NCI-H2196 treated with DMSO at 0.1 percent for 48 hours (cell line): Measurements from ENCODE around the gene SUV39H2.
"Not testable (repeated sequence)": the region's sequence is repeated elsewhere in the genome, so short reads cannot be mapped to it uniquely, and the experiment has no call there.

Experiments used
- DNase-seq: peaks from one replicate; lab custom pipeline; 2025; ENCODE audit not compliant: unreplicated experiment; lab: John Stamatoyannopoulos, UW

SUV39H2 gene

DNA sequence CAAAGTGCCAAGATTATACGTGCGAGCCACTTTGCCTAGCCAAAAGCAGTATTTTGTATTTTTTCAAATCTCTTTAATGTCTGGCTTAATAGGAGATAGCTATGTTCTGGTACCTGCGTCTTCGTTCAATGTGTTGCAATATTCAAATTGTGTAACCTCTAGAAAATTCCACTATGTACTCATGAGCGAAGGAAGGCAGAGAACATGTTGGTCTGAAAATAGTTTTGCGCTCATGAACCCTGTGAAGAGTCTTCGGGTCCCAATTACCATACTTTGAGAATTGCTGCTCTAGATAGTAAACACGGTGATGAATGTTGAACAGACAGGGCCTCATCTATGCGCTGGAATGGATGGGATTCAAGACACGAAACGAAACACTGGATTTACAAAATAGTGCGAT is 2.7 kb upstream of the SUV39H2 start:
- no peak for DNase-seq

DNA sequence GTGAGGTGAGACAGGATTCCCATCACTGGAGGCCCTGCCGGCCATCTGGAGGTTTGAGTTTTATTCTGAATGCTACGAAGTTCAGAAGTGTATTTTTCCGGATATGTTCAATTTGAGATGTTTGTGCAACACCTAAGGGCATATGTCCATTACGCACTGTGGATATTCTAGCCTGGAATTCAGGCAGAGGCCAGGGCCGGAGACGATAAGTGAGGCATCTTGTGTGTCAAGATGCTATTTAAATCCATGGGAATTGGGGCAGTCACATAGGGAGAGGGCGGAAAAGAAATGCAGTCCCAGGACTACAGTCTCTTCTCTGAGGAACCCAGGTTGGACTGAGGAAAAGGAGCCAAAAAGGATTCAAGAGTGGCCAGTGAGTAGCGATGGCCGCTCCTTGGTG is 1.9 kb upstream of the SUV39H2 start:
- DNase-seq, result no peak

DNA sequence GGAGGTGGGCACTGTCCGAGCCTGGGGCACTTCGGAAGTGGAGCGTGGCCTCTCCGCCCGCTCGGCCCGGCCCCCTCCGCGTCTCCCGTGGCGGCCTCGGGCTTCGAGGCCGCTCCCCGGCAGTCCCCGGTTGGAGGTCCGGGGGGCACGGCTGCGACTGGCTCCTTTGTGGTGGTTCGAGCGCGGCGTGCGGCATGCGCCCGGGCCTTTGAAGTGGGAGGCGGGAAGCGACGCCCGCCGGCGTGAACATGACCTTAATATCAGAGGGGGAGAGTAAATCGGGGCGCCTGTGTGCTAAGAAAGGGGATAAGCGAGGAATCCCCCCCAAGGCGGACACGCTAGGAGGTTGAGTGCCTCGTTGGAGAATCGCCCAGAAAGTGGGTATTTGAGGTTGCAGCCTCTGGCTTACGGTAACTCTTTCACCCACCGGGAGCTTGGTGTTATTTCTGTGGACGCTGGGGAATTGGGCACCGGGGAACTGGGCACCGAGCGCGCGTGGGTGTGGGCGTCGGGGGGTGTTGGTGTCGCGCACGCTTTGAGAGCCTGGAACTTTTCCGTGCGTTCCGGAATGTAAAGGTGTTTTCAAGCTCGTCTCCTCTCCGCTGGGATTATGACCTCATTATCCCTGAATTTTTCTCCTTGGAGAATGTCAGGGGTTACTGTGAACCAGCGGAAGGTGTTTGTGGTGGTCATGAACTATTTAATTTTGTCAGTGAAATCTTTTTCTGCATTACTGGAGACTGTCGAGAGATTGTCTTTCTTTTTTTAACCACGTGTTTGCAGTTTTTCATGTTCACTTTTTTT is 660 bp downstream of the SUV39H2 start:
- no peak for DNase-seq

DNA sequence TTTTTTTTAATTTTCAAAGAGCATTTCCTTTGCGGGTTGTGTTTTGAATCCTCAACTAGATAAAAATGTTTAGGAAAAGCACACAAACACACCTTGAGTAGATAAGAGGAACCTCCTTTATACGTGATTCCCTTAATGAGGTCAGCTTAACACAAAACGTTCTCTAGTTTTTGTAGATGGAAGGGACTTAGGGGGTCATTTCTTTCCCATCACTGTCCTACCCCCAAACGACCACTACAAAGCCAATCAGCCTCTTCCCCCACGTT is 1.2 kb downstream of the SUV39H2 start:
- DNase-seq, result no peak

DNA sequence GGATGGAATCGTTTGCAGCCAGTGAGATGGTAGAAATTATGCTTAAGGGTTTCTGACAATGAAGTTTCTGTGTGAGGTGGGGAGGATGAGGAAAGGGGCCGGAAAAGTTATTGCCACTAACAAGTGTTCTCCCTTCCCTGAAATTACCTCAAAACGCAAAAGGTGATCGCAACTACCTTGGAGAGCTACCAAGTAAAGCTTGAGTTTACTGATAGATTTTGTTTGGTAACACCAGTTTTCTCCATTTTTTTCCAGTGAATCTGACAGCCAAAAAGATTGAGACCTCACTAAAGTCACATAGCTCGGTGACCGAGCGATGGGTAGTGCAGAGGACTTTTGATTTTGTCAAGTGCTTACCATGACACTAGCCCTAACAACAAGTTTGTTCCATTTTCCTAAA is 1.6 kb downstream of the SUV39H2 start:
- DNase-seq, result no peak

DNA sequence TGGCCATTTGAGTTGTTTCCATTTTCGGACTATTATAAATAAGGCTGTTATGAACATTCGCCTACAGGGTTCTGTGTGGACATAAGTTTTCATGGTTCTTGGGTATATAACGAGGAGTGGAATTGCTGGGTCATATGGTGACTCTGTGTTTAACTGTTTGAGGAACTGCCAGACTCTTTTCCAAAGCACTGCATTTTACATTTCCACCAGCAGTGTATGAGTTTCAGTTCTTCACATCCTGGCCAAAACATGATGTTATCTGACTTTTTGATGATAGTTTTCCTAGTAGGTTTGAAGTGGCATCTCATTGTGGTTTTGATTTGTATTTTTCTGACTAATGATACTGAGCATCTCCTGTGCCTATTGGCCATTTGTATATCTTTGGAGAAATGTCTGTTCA is 5.4 kb downstream of the SUV39H2 start:
- no peak for DNase-seq

DNA sequence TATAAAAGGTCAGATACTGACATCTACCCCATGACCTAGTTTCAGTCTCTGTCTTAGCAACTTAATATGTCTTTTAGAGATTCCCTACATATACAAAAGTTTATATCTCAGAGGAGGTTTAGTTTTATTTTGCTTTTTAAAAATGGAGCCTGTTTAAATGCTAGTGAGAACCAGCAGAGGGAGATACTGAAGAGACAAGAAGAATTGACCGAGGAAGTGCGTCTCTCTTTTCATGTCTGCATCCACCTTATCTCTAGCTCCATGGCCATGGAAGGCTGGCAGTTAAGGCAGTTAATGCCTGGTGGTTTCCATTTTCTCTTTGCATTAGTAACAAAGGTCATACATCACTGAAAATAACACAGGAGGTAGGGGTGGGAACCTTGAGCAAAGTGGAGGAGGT is 10.7 kb downstream of the SUV39H2 start:
- no peak for DNase-seq

DNA sequence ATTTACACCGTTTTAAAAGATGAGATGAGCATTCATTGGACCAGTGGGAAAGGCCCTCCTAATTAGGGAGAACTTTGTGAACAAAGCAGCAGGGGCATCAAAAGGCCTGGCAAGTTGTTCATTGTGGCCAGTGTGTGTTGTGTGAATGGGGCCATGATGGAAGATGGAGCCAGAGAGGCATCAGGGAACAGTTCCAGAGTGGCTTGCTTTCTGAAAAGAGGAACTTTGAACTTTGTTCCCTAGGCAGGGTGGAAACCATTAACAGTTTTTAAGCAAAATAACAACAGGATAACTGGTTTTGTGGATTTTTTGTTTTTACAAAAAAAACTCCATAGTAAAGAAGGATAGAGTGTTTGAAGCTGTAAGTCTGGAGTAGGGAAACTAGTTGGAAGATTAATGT is 12.5 kb downstream of the SUV39H2 start:
- no peak for DNase-seq

DNA sequence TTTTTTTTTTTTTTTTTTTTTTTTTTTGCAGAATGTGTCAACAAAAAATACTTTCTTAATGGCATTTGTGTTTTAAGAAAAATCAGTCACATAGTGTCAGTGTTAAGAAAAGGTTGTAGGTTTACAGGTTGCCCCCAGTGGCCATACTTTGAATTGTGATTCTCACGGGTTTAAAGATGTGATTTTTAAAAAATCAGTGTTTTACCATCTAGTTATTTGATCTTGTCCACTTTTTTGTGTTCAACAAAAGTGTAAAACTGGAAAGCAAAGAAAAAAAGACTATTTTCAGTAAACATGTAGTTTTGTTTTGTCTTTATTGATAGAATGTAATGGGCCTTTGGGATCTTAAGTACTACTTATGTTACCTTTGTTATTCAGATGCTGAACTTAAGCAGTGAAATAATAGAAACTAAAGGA is 25.7 kb downstream of the SUV39H2 start:
- DNase-seq, result no peak

DNA sequence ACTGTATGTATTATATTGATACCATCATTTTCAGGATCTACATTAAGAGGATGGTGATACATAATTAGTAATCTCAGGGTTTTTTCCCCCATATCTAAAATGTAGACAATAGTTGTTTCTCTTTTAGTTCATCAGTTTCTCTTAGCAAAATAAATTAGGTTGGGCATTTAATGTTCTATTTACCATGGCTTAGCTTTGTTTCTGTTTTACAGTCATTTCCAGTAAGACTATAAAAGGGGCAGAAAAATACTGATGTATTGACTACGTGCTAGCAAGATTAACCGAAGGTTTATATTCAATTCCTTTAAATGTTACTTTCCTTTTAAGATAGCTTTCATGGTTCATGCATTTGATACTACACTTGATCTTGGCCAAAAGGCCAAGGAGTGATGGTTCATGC is 26.2 kb downstream of the SUV39H2 start:
- DNase-seq, result no peak

DNA sequence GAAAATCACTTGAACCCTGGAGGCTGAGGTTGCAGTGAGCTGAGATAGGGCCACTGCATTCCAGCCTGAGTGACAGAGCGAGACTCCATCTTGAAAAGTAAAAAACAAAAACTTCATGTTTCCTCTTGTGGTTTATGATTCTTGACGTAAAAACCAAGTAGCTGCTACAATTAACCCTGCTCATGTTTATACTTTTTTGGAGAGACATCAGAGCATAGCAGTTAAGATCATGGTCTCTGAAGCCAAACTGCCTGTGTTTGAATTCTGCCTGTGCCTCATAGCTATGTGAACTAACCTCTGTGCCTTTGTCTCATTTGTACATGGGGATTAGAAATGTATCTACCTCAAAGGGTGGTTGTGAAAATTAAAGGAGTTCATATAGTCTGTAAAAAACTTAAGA is 27.2 kb downstream of the SUV39H2 start:
- DNase-seq, result no peak

DNA sequence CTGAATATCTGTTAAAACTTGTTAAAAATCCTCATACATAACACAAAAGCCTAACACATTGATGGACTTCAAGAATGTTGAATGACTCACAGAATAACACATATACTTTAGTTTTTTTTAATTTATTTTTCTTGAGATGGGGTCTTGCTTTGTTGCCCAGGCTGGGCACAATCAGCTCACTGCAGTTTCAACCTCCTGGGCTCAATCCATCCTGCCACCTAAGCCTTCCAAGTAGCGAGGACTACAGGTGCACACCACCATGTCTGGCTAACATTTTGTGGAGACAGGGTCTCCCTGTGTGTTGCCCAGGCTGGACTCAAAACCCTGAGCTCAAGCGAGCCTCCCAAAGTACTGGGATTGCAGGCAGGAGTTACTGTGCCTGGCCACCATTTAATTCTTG is 28.1 kb downstream of the SUV39H2 start:
- no peak for DNase-seq

DNA sequence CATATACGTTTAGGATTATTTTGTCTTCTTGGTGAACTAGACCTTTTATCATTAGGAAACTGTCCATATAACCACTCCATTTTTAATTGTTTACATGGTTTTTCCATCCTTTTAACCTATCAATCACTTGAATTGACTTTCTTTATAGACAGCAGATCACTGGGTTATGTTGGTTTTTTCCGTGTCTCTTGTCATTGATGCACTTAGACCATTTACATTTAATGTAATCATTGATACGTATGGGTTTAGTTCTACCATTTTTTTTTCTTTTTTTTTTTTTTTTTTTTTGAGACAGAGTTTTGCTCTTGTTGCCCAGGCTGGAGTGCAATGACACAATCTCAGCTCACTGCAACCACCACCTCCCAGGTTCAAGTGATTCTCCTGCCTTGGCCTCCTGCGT is 28.9 kb downstream of the SUV39H2 start:
- not testable (repeated sequence) for DNase-seq

DNA sequence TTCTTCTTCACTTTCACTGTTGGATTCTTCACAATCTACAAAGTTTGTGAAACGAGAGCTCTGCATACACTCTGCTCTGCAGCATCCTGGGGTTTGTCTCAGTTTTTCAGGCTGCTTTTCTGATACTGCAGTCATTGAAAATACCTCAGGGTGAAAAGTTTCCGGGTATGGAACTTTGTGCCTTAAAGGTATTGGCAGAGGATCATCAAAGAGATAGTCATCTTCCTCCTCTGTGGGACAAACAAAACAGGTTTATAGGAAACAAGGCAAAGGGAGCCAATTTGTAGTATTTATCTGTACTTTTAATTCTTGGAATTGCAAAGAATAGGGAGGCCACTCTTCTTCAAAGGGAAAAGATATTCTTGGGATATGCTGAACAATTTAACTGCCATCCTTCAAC is 30.4 kb downstream of the SUV39H2 start:
- no peak for DNase-seq

DNA sequence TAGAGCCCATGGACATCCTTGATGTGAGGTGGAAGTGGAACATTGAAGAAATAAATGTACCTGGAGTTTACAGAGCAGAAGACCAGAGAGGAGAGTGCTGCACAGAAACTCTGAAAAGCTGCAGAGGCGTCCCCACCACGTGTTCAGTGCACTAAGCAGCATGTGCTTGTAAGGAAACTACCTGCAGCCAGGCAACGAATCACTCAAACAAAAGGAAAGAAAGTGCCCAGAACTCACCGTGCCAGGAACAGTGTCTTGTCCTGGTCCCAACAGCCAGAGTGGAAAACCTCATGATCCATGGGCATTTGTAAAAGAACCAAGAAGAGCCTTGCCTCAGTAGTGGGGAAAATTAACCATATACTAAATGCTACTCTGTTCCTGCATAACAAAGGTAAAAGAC is 32.3 kb downstream of the SUV39H2 start:
- no peak for DNase-seq

DNA sequence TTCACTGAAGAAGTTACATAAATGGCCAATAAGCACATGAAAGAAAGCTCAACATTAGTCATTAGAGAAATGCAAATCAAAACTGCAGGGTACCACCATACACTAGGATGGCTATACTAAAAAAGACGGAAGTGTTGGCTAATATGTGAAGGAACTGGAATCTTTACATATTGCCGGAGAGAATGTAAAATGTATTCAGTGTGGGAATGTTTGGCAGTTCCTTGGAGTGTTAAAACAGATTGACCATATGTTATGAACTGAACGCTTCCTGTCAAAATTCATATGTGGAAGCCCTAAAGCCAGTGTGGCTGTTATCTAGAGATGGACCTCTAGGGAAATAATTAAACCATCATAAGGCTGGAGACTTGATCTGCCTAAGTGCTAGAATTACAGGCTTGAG is 33.1 kb downstream of the SUV39H2 start:
- no peak for DNase-seq

DNA sequence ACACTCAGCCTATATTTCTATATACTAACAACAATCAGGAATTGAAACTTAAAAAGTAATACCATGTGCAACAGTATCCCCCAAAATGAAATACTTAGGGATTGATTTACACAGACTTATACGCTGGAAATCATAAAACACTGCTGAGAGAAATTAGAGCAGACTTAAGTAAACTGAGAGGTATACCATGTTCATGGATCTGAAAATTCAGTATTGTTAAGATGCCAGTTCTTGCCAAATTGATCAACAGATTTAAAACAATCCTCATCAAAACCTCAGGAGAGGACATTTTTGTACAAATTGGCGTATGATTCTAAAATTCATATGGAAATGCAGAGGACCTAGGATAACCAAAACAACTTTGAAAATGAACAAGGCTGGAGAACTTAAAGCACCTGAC is 37.9 kb downstream of the SUV39H2 start:
- DNase-seq, result no peak

DNA sequence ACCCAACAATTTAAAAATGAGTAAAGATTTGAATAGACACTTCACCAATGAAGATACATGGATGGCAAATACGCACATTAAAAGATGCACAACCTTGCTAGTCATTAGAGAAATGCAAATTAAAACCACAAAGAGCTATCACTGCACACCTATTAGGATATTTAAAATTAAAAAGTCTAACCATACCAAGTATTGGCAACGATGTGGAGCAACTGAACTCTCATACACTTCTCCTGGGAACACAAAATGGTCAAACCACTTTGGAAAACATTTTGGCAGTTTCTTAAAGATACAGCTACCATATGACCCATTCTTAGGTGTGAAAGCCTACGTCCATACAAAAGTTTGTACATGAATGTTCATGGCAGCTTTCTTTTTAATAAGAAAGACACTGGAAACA is 39.2 kb downstream of the SUV39H2 start:
- DNase-seq, result no peak

DNA sequence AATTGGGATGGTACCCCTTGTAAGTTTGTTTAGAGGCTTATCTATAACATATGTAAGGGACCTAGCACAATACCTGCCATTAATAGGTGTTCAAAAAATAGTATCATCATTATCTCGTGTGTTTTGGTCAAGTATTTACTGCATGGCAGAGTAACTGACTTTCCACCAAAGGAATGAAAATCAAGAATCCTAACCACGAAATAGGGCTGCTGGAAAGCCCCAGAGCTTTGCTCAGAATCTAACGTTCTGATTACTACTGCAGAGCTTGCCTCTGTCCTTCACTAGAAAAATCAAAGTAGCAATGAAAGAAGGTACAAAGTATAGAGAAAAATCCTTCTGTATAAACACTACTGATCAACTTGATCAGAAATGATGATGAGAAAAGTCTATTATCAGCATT is 40.3 kb downstream of the SUV39H2 start:
- DNase-seq, result no peak

DNA sequence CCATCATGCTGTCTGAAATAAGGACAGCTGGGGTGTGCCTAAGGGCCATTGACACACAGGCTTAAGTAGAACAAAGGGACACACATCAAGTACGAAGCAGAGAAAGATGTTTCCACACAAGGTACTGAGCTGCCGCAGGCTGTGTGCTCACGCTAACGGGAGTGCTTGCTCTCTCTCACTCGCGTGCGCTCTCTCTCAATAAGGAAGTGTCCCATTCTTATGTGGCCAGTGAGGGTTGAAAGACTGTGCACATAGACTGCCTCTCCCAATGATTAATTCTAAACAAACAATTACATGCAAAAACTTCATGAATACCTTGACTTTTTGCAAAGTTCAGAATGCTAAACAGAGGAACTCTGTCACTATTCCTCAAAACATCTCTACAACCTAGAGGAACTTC is 45.3 kb downstream of the SUV39H2 start:
- DNase-seq, result no peak

DNA sequence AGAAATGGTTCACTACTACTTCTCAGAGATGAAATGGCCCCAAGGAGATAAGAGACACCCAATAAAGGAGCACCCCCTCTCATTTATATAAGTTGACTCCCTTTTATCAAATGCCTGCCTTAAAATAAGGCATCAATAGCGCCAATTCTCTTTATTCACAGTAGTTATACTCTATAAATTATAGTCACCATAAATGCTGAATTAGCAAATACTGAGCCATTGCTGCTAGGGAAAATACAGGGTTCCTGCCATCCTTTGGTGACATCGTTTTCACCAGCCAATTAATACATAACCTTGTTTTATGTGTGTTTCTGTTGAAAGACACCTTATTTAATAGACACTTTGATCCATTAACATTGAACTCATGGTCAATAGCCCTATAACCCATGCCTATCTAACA is 46.6 kb downstream of the SUV39H2 start:
- no peak for DNase-seq

DNA sequence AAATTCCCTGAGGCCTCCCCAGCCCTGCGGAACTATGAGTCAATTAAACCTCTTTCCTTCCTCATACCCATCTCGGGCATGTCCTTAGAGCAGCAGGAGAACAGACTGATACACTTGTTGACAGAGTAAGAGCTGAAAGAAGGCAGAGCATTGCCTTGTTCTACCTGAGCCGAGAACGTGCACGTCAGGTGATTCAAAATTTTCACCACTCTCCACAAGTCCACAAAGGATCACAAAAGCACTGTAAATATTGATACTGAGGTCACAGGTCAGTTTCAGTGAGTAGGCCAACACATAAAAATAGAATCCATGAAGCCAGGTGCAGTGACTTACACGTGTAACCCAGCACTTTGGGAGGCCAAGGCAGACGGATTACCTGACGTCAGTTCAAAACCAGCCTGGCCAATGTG is 47.4 kb downstream of the SUV39H2 start:
- DNase-seq, result peak; percentile 9

DNA sequence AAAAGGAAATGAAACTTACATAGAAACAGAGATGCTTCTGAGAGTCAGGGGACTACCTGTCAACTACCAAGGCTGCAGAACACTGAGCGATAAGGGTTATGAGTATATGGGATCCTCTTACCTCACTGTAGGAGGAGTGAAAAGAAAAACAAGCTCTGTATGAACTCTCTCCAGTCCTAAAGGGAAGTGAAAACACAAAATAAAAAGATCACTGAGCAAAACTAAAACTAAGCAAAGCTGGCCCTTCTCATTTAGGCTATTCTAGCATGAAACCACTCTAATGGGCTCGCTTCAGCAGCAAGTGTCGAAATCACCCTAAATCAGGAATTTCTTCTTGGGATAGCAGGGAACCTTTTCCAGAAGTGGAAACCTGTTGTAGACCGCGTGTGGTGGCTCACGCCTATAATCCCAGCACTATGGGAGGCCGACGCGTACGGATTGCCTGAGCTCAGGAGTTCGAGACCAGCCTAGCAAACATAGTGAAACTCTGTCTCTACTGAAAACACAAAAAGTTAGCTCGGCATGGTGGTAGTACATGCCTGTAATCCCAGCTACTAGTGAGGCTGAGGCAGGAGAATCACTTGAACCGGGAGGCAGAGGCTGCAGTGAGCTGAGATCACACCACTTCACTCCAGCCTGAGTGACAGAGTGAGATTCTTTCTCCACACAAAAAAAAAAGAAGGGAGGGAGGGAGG is 48.2 kb downstream of the SUV39H2 start:
- DNase-seq, result no peak
